Stimulated activated CD8-positive, alpha-beta memory T cell treated with anti-CD3 and anti-CD28 coated beads, Interleukin-12 subunit alpha, Interleukin-12 subunit beta, amount 100 ng/mL, for 1 hour (primary cell): ENCODE measurements around the gene UNC93B1.
A peak's percentile ranks its signal among the peaks of the same experiment; 100 is the strongest.
"Not testable (repeated sequence)": the region's sequence is repeated elsewhere in the genome, so short reads cannot be mapped to it uniquely, and the experiment has no call there.

ENCODE experiments used
- DNase-seq: peaks from one replicate; pipeline ENCODE4 v3.0.0-alpha.2; 2020; ENCODE audit warnings: low read depth

Gene UNC93B1

GRCh38 chr11:67991347-67992121, 12.4 kb downstream of the UNC93B1 start:
- not testable (repeated sequence) for DNase-seq

GRCh38 chr11:67990546-67991346, 13.2 kb downstream of the UNC93B1 start:
- DNase-seq = not testable (repeated sequence)

DNA sequence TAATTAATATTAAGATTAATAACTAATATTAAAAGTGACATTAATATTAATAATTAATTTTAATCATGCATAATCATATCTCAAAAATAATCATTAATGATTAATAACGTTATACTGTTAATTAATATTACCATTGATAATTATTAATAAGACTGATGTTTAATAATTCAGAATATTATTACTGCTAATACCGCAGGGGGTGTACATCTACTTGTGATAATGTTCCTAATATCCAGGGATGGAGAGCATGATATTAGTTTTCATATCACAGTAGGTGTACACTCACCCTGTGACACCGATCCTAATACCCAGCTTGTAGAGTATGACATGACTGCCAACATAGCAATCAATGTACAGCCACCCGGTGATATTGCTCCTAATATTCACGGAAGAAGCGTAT, 18.6 kb downstream of the UNC93B1 start:
- DNase-seq = not testable (repeated sequence)

- no peak for DNase-seq
Observed at GRCh38 chr11:67983951-67984350, 19.9 kb downstream of the UNC93B1 start.

DNA sequence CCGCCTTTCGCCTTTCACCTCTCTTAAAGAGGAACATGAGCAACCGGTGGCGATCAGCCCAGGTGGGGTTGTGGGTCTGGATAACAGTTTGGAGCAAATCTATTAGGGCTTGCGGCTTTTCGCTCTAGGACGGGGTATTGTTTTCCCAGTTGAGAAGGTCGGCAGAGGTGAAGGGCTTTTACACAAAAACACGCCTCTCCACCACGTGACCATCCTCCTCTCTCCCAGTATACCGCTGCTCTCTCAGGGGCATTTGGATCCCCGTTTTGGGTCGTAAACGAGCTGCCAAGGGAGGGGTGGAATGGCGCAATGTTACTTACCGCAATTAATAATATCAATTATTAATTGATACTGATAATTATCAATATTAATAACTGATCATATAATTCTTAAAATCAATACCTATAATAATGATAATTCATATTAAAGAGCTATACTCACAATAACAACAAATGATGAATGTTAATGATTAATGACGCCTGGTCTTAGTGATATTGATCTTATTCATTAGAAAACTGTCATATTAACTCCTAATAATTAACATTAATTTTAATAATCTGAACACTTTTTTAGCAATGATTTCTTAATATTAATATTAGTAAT, 21.5 kb downstream of the UNC93B1 start:
- DNase-seq = not testable (repeated sequence)

DNA sequence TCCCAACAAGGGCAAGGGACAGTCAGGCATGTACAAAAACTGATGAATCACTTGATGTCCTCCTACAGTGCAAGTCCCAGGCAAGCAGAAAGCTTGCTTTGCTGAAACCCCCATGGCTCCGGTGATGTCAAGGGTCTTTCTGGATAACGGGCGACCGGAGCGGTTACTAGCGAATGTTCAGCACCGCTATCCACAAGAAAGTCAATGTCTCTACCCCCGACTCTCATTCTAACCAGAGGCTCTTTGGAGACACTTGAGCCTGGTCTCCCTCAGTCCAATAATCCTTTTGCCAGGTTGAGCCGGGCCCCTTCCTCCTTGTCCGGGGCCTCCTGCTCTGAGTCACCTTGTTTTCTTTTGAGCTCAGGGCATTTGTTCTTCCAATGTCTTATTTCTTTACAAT, 22.7 kb downstream of the UNC93B1 start:
- DNase-seq = not testable (repeated sequence)

DNA sequence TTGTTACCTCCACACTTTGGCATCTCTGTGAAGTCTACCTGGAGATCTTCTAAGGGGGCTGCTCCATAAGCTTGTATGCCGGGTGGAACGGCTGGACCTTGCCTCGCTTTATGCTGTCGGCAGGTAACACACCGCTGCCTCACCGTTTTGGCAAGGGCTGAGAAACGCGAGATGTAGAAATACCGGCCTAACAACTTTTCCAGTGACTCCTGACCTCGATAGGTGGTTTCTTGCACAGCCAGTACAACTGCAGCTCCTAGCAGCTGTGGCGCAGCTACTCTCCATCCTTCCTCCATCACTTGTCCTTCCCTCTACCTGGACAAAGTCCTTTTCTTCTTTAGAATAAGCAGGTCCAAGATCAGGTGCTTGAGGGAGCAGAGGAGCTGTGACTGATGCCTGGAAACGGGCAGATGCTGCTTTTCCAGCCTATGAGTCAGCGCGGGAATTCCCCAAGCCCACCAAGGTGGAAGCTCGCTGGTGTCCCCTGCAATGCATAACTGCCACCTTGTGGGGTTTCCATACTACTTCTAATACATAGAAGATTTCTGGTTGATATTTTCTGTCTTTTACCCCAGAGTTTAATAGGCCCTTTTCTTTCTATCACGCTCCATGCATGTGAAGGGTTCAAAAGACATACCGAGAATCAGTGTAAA, 25.0 kb downstream of the UNC93B1 start:
- DNase-seq = not testable (repeated sequence)

- not testable (repeated sequence) for DNase-seq
Observed at GRCh38 chr11:67974746-67975145, 29.2 kb downstream of the UNC93B1 start.

GRCh38 chr11:67965830-67966348, 38.0 kb downstream of the UNC93B1 start:
- DNase-seq = not testable (repeated sequence)

DNA sequence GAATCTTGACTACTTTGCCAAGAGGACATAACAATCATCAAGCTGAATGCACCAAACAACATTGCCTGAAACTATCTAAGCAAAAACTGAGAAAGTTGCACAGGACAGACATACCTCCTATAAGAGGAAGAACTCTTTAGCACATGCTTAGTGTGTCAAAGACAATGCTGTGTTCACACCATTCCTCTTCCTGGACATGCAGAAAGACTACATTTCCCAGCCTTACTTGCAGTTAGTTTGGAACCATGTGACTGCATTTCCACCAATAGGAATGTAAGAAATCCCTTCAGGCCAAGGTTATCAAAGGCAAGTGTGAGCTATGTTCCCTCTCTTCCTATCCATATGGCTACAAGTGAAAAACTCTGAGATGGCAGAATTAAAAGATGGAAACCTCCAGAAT, 39.2 kb downstream of the UNC93B1 start:
- not testable (repeated sequence) for DNase-seq

GRCh38 chr11:67963879-67964278, 40.0 kb downstream of the UNC93B1 start:
- DNase-seq = not testable (repeated sequence)

DNA sequence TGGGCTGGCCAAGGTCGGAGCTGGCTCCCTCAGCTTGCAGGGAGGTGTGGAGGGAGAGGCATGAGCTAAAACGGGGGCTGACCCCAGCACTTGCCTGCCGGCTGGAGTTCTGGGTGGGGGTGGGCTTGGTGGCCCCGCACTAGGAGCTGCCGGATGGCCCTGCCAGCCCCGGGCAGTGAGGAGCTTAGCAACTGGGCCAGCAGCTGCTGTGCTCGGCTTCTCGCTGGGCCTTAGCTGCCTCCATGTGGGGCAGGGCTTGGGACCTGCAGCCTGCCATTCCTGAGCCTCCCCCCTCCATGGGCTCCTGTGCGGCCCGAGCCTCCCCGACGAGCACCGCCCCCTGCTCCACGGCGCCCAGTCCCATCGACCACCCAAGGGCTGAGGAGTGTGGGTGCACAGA, 40.7 kb downstream of the UNC93B1 start:
- not testable (repeated sequence) for DNase-seq

GRCh38 chr11:67956236-67956635, 47.7 kb downstream of the UNC93B1 start:
- DNase-seq = not testable (repeated sequence)

DNA sequence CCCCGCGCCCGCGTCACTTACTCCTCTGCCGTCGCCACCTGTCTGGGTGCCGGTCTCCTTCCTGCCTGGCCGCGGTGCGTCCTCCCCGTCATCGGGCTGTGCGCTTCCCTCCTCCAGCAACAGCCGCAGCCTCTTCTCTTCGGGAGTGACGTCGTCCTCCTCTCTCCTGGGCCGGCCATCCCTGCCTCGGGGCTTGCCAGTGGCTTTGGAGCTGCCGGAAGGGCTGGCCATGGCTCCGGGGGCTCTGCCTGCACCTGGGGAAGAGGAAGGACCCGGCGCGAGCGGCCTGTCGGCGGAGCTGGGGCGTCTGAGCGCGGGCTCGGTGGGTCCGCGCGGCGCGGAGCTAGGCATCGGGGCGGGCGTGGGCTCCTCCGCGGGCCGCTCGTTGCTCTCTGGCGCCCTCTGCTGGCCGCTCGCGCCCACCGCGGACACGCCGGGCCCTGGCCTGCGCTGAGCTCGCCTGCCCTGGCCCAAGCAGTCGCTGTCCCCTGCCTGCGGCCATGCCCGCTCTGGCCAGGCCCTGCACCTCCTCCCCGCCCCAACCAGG, 48.4 kb downstream of the UNC93B1 start:
- DNase-seq = peak; percentile 63

DNA sequence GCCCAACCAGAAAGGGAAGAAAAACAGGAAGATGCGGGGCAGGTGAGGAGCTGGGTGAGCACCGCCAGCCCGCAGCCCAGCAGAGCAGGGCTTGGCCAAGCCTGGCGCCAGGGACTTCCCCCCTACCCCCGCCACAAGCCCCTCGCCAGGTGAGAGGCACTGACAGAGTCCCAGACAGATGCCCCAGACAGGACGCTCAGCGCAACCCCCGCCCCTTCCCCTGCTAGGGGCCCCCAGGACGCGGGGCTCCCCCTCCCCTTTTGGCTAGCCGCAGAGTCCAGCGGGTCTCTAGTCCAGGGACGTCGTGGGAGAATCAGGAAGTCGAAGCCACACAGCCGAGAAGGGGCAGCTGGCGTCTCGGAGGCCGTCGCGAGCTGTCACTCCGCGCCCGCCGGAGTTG, 48.9 kb downstream of the UNC93B1 start:
- not testable (repeated sequence) for DNase-seq

DNA sequence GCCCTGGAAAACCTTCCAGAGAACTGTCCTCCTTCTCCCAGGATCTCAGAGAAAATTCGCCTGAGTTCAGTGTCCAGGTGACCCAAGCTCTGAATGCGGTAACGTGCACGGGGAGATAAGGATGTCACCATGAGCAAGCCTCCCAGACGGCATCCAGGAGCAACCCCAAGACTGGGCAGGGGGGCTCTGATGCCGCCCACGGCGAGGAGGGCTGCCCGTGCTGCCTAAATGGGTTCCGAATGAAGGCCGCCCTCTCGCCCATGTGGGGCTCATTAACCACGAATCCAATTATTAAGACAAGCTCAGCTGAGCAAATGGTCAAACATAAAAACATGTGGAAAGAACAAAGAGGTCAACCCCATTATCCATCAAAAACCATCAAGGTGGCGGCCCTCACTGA, 49.6 kb downstream of the UNC93B1 start:
- not testable (repeated sequence) for DNase-seq

GRCh38 chr11:67950705-67951104, 53.2 kb downstream of the UNC93B1 start:
- not testable (repeated sequence) for DNase-seq

DNA sequence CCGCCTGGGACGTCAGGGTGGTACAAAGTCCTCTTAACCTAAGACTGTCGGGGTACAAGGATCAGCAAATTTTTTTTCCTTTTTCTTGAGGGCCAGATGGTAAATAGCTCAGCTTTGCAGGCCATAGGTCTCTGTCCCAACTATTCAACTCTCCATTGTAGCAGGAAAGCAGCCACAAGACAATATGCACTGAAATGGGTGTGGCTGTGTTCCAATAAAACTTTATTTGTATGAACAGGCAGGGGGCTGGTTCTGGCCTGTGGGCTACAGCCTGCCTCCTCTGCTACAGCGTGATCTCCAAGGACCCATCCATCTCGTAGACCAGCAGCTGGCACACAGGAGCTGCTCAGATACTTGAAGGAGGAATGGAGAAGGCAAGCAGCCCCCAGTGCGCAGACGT, 56.1 kb downstream of the UNC93B1 start:
- DNase-seq = not testable (repeated sequence)

- DNase-seq = not testable (repeated sequence)
Observed at GRCh38 chr11:67946403-67946802, 57.5 kb downstream of the UNC93B1 start.

GRCh38 chr11:67943406-67943805, 60.5 kb downstream of the UNC93B1 start:
- DNase-seq = not testable (repeated sequence)
